Rectal smooth muscle tissue (tissue), 1 donor: ENCODE data around the gene LEFTY1.

Source experiments
- H3K27ac ChIP-seq: one replicate; pipeline ENCODE4 v1.7.0; 2013; ENCODE audit warnings: low read depth, low read length, inconsistent platforms
- H3K27me3 ChIP-seq: one replicate; pipeline ENCODE4 v1.7.0; 2013; ENCODE audit warnings: low read length; ENCODE audit not compliant: control insufficient read depth, insufficient read depth
- H3K36me3 ChIP-seq: one replicate; pipeline ENCODE4 v1.7.0; 2013; ENCODE audit warnings: low read length; ENCODE audit not compliant: control insufficient read depth, insufficient read depth
- H3K4me1 ChIP-seq: one replicate; pipeline ENCODE4 v1.7.0; 2013; ENCODE audit warnings: low read length; ENCODE audit not compliant: control insufficient read depth, insufficient read depth
- H3K4me3 ChIP-seq: one replicate; pipeline ENCODE4 v1.7.0; 2013; ENCODE audit warnings: low read length
- H3K9ac ChIP-seq: one replicate; pipeline ENCODE4 v1.7.0; 2013; ENCODE audit warnings: low read length

The LEFTY1 gene

DNA sequence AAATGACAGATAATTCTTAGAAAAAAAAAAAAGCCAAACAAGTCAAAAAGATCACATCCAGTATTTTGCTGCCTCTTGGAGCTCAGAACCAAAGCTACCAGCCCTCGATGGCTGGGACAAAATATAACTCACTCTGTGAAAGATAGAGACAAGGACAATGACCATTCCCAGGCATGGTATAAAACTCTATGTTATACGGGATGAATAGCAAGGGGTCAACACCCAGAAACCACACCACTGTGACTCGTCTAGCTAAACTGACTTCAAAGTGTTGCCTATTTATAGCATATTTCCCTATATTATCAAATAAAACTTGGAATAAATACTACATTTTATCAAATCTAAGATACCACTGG is 16.9 kb downstream of the LEFTY1 start:
- Histone ChIP-seq H3K4me1 (no peaks in the 10 kb centered on the region), H3K9ac (no peak overlapping the region), H3K36me3 (peaks cover 31% of the 10 kb centered on the region), H3K4me3 (no peak overlapping the region), H3K27me3 (no peaks in the 10 kb centered on the region), H3K27ac (no peak overlapping the region)

DNA sequence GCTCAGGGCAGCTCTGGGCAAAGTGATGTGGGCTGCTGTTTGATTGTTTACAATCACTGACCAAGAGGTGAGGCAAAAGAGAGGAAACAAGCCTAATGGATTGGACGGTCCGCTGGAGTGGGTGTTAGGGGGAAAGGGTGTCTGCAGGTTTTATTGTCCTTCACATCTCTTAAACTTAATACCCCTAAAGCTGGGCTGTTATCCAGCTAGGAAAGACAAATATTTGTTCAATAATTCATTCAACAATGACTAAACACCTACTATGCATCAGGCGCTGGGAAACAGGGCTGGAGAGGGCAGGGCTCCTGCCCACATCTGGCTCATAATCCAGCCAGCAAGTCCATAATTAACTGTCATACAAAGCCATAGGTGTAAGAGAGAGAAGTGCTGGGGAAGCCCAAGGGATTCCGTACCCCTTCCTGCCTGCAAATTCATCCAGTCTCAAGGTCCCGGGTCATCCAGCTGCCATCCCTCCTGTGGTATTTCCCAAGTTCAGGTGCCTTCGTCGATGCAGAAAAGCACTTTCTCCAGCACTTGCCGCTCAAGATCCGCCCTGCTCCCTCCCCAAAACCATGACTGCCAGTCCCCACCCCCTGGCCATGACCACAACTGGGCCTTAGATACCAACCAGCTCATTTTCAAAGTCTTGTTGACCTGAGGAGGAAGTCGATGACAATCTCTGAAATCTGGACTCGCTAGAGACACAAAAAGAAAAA is 17.4 kb downstream of the LEFTY1 start:
- Histone ChIP-seq H3K4me3 (no peak overlapping the region), H3K27me3 (no peaks in the 10 kb centered on the region), H3K4me1 (no peaks in the 10 kb centered on the region), H3K9ac (no peak overlapping the region), H3K36me3 (peaks cover 34% of the 10 kb centered on the region), H3K27ac (no peak overlapping the region)

DNA sequence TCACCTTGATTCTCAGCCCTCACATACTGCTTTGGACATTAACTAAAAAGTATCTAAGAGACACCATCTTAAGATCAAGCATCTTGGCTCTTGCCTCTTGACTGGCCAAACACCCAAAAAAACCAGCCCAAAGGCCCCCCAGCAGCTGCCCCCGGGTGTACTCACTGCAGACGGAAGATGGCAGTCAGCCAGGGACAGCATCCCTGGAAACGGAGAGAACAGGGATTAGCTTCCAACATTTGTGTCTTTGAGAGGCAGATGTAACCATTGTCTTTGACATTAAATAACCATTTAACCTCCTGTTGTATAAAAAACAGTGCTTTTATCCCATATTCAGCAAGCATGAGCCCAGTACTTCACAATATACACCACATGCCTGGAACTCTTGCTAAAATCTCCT is 18.0 kb downstream of the LEFTY1 start:
- Histone ChIP-seq H3K27me3 (no peaks in the 10 kb centered on the region), H3K27ac (no peak overlapping the region), H3K9ac (no peak overlapping the region), H3K4me3 (no peak overlapping the region), H3K36me3 (peaks cover 40% of the 10 kb centered on the region), H3K4me1 (no peaks in the 10 kb centered on the region)

DNA sequence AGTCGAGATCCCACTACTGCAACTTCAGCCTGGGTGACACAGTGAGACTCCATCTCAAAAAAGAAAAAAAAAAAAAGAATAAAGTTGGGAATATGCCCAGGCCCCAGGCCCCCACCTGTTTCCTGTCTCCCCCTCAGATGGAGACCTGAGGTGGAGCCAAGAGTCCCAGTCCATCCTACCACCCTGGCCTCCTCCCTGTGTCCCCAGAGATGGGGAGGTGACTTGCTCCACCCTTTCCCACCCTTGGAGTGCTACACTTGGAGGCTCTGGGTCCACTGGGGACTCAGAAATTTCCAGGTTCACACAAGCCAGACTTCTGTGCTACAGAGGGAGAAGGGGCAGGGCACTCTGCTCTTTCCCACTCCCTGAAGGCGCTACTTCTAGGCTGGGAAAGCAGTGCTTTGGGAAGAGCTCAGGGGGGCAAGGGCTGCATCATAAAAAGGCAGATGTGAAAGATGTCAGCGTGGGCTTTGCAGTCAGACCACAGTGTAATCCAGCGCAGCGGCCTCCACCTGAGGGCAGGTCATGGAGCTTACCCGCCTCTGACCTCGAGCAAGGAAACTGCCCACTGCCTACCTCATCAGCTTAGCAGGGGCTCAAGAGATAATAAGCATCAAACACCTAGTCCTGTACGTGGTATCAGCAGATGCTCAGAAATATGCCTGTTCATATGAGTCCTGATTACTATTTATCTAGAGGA is 20.2 kb downstream of the LEFTY1 start:
- peaks cover 38% of the 10 kb centered on the region for H3K36me3 ChIP-seq
- H3K4me3 ChIP-seq = no peak overlapping the region
- H3K4me1 ChIP-seq = peaks cover 4% of the 10 kb centered on the region
- H3K27ac ChIP-seq = no peak overlapping the region
- H3K27me3 ChIP-seq = no peaks in the 10 kb centered on the region
- no peak overlapping the region for H3K9ac ChIP-seq

DNA sequence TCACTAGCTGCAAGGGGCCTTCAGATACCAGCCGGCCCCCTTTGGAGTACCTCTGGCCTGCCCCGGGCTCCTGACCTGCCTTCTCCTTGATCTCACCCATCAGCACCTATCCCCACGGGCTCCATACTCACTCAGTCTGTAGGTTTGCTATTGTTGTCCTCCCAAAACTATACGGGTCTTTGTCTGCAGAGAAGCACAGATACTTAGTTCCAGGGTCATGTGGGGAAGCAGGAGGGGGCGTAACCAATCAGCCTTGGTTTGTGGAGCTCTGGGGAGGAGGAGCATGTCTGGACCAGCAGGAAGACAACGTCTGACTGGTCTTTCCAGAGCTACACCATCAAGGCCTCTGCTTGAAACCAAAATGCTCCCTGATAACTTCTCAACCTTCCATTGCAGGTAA is 22.0 kb downstream of the LEFTY1 start:
- H3K27ac ChIP-seq = no peak overlapping the region
- peaks cover 10% of the 10 kb centered on the region for H3K4me1 ChIP-seq
- H3K27me3 ChIP-seq = no peaks in the 10 kb centered on the region
- no peak overlapping the region for H3K4me3 ChIP-seq
- H3K36me3 ChIP-seq = peaks cover 42% of the 10 kb centered on the region
- H3K9ac ChIP-seq = no peak overlapping the region

DNA sequence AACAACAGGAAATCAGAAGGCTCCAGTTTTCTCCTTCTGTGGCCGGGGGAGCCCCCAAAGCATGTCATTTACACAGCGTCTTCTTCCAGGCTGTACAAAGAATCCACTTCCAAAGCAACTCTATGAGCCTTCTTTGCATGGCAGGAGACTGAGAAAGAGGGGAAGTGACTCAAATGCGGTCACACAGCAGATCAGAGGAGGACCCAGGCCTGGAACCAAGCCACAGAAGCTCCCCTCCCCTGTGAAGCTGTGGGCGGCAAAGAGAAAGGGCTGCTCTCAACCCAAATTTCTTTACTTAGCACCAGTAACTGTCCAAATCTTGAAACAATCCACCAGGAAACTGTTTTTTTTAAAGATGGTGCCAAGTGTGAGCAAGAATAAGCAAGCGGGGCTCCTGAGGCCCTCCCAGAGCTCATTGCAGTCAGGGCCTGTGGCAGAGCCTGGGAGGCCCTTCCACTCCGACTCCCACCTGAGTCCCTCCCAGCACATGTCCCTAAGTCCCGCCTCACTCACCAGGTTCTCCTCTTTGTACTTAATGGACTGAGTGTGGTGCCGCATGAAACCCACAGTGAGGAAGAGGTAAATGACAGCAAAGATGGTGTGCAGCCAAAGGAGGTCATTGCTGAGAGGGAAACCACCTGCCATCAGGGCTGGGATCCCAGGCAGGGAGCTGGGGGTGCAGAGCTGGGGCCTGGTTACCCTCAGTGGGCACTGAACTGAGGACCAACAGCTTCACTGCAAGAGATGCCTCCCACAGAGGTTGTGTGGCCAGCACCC is 22.7 kb downstream of the LEFTY1 start:
- no peak overlapping the region for H3K9ac ChIP-seq
- no peaks in the 10 kb centered on the region for H3K27me3 ChIP-seq
- peaks cover 10% of the 10 kb centered on the region for H3K4me1 ChIP-seq
- no peak overlapping the region for H3K4me3 ChIP-seq
- H3K36me3 ChIP-seq = peaks cover 43% of the 10 kb centered on the region
- no peak overlapping the region for H3K27ac ChIP-seq

DNA sequence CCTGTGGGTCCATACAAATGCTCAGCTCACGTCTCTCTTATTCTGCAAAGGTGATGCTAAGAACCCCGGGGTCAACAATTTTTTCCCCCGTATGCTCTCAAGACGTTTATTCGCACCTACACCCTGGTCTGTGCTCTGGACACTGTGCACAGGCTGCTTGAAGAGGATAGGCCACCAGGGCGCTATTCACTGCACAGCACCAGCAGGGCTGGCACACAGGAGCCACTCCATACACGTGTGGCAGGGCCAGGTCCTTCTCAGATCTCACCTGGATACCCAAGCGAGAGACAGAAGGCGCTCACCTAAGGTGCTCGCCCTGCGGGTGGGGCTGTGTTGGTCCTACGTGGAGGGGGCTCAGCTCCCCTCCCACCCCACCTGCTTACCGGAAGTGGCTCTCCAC is 23.4 kb downstream of the LEFTY1 start:
- H3K36me3 ChIP-seq = peaks cover 45% of the 10 kb centered on the region
- peaks cover 10% of the 10 kb centered on the region for H3K4me1 ChIP-seq
- no peak overlapping the region for H3K27ac ChIP-seq

DNA sequence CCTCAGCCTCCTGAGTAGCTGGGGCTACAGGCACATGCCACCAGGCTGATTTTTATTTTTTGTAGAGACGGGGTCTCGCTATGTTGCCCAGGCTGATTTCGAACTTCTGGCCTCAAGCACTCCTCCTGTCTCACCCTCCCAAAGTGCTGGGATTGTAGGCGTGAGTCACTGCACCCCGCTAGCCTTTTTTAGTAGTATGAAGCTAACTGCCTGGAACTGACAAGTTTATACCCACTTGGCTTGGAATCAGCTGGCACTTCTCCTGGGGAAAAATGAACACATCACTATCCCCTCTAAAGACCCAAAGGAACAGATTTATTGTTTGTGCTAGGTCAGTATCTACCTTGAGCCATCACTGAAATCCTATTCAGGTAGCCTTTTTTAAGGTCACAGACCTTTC is 25.8 kb downstream of the LEFTY1 start:
- H3K27me3 ChIP-seq = no peaks in the 10 kb centered on the region
- no peak overlapping the region for H3K4me3 ChIP-seq
- peaks cover 10% of the 10 kb centered on the region for H3K4me1 ChIP-seq
- no peak overlapping the region for H3K9ac ChIP-seq
- H3K27ac ChIP-seq = peak overlapping the region; percentile 82
- H3K36me3 ChIP-seq = peaks cover 49% of the 10 kb centered on the region

More for the DNA sequence above, 23.4 kb downstream of the LEFTY1 start:
- Histone ChIP-seq H3K4me3 (no peak overlapping the region), H3K9ac (no peak overlapping the region), H3K27me3 (no peaks in the 10 kb centered on the region)

DNA sequence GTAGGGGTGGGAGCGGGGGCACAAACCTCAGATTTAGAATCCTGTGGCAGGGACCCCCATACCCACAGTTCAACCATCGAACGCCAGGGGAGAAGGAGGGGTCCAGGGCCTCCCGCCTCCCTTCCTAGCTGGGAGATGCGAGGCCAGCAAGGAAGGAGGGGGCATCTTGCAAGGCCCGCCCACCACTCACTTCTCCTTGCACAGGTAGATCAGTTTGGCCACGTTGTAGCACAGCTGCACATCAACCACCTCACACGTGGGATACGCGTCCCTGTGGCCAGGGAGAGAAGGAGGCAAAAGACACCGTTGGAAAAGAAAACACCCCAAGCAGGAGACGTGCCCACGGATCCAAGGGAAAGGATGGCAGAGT is 26.4 kb downstream of the LEFTY1 start:
- Histone ChIP-seq H3K27me3 (no peaks in the 10 kb centered on the region), H3K4me1 (peaks cover 10% of the 10 kb centered on the region), H3K4me3 (no peak overlapping the region), H3K9ac (no peak overlapping the region), H3K27ac (peak overlapping the region; percentile 82), H3K36me3 (peaks cover 46% of the 10 kb centered on the region)

DNA sequence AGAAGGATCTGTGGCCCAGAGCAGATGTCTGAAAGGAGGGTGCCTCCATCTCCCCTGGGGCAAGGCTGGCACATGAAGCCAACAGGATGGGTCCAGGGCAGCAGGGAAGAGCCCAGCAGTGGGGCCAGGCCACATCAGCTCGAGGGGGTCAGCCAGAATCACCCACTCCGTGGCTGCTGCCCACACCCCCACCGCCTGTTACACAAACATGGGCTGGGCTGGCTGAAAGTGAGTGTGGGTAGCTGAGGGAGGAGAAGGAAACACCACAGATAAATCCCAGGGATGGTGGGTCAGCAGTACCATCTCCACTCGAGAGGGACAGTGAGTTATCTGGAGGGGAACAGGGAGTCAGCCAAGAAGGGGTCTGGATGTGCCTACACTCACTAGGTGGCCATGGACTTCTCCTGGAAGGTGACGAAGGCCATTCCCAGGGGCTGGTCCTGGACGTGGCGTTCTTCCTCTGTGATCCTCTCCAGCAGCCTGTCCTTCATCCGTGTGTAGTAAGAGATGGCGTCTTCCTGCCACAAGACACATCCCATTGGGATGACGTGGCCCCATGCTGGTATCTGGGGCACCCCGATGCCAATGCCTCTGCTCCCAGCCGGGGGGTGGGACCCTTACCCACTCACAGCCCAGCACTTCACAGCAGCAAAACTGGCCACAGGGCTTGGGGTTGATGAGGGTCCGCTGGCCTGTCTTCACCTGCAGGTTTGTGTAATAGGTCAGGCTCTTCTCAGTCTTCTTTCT is 26.9 kb downstream of the LEFTY1 start:
- H3K4me3 ChIP-seq = no peak overlapping the region
- peaks cover 10% of the 10 kb centered on the region for H3K4me1 ChIP-seq
- no peak overlapping the region for H3K9ac ChIP-seq
- peaks cover 44% of the 10 kb centered on the region for H3K36me3 ChIP-seq
- no peak overlapping the region for H3K27ac ChIP-seq
- no peaks in the 10 kb centered on the region for H3K27me3 ChIP-seq

DNA sequence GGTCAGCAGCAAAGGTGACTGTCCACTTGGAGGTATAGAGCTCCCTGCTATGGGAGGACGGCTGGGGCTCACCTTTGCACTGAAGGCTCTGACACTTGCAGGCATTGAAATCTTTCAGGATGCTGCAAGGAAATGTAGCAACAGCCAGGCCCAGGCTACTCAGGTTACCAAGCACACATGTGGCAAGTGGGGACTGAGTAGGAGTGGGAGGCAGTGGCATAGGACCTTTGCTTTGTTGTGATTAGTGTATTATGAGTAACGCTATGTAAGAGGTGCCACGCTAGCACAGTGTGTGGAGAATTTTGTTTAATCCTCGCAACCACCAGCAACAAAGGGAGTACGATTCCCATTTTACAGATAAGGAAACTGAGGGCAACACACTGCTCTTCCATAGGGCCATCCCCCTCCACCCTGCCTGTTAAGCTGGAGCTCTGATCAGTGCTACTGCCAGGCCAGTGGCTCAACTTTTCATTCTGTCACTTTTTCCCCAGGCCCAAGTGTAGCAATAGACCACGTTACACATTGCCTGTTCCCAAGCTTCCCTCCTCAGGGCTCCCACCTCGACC is 28.0 kb downstream of the LEFTY1 start:
- Histone ChIP-seq H3K4me1 (peaks cover 10% of the 10 kb centered on the region), H3K27ac (no peak overlapping the region), H3K9ac (no peak overlapping the region), H3K4me3 (no peak overlapping the region), H3K27me3 (no peaks in the 10 kb centered on the region), H3K36me3 (peaks cover 38% of the 10 kb centered on the region)

DNA sequence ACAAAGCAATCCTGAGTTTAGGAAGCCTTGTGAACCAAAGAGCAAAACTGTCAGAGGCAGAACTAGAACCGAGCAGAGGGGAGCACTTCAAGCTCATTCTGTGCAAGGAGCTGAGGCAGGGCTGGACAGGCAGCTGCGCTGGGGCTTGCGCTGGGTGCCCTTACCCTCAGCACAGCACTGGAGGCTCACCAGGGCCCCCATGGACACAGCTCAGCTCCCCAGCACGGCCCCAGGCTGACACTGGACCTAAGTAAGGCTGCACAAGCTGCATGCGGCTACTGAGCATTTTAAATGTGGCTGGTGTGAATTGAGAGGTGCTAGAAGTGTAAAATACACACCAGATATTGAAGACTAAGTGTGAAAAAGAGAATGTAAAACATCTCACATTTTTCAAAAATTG is 28.8 kb downstream of the LEFTY1 start:
- Histone ChIP-seq H3K9ac (no peak overlapping the region), H3K4me3 (no peak overlapping the region), H3K36me3 (peaks cover 35% of the 10 kb centered on the region), H3K27me3 (no peaks in the 10 kb centered on the region), H3K4me1 (peaks cover 10% of the 10 kb centered on the region), H3K27ac (no peak overlapping the region)
